GM20431 (cell line): ENCODE data around the gene ZNF277.

ENCODE experiments used
- in situ Hi-C: fragments of 300-500 bp; cut with MseI, MboI; formaldehyde crosslinking; loops from one replicate; pipeline ENCODE4 v1.15.0; 2020; ENCODE audit warnings: low sequenced_read_pairs; ENCODE audit not compliant: unreplicated experiment

The ZNF277 gene

GRCh38 chr7:112206238-112206990 lies at the start of gene ZNF277, which contains the start of gene DOCK4:
Gene ZNF277 (plus strand): TSS chr7:112206695. CDS start chr7:112206717, 22 bp downstream.
Gene DOCK4 (minus strand): TSS chr7:112206399. CDS start chr7:112206138, 261 bp downstream.
- in situ Hi-C loops, result no loop called here

GRCh38 chr7:112157072-112157471 lies 49.4 kb upstream of the ZNF277 start:
- in situ Hi-C loops, result no loop called here

- in situ Hi-C loops, result no loop called here
Measured at GRCh38 chr7:112159351-112159750, 47.1 kb upstream of the ZNF277 start.

GRCh38 chr7:112160130-112160770 lies 46.2 kb upstream of the ZNF277 start:
- in situ Hi-C loops, result no loop called here

GRCh38 chr7:112160771-112161150 lies 45.7 kb upstream of the ZNF277 start:
- in situ Hi-C loops, result no loop called here

GRCh38 chr7:112161253-112162141 lies 45.0 kb upstream of the ZNF277 start:
- in situ Hi-C loops, result no loop called here

- in situ Hi-C loops, result no loop called here
Measured at GRCh38 chr7:112162142-112162766, 44.2 kb upstream of the ZNF277 start.

GRCh38 chr7:112162784-112163506 lies 43.5 kb upstream of the ZNF277 start:
- in situ Hi-C loops, result no loop called here

GRCh38 chr7:112167147-112167546 lies 39.3 kb upstream of the ZNF277 start:
- in situ Hi-C loops, result no loop called here

GRCh38 chr7:112168915-112169314 lies 37.6 kb upstream of the ZNF277 start:
- in situ Hi-C loops, result no loop called here

GRCh38 chr7:112171673-112172072 lies 34.8 kb upstream of the ZNF277 start:
- in situ Hi-C loops, result no loop called here

GRCh38 chr7:112172870-112173567 lies 33.5 kb upstream of the ZNF277 start:
- in situ Hi-C loops, result no loop called here

GRCh38 chr7:112173568-112173905 lies 33.0 kb upstream of the ZNF277 start:
- in situ Hi-C loops, result no loop called here

GRCh38 chr7:112174192-112174591 lies 32.3 kb upstream of the ZNF277 start:
- in situ Hi-C loops, result no loop called here

GRCh38 chr7:112176241-112176640 lies 30.3 kb upstream of the ZNF277 start:
- in situ Hi-C loops, result no loop called here

GRCh38 chr7:112176693-112177415 lies 29.6 kb upstream of the ZNF277 start:
- in situ Hi-C loops, result no loop called here

- in situ Hi-C loops, result no loop called here
Measured at GRCh38 chr7:112180223-112180622, 26.3 kb upstream of the ZNF277 start.

GRCh38 chr7:112182749-112183148 lies 23.7 kb upstream of the ZNF277 start:
- in situ Hi-C loops, result no loop called here
